ENCODE data around the gene VAMP7. TPM values are rescaled to one million over a fixed set of nuclear protein-coding genes. Genes with fewer than 3 reads are reported as not detected.

Gene VAMP7
- total and polyA plus RNA-seq, 9 of the 15 experiments (the other 6 are each of a cell fraction or from before 2014, with no cell fraction given) = 38.4 to 100 (median 67.7) TPM

DNA sequence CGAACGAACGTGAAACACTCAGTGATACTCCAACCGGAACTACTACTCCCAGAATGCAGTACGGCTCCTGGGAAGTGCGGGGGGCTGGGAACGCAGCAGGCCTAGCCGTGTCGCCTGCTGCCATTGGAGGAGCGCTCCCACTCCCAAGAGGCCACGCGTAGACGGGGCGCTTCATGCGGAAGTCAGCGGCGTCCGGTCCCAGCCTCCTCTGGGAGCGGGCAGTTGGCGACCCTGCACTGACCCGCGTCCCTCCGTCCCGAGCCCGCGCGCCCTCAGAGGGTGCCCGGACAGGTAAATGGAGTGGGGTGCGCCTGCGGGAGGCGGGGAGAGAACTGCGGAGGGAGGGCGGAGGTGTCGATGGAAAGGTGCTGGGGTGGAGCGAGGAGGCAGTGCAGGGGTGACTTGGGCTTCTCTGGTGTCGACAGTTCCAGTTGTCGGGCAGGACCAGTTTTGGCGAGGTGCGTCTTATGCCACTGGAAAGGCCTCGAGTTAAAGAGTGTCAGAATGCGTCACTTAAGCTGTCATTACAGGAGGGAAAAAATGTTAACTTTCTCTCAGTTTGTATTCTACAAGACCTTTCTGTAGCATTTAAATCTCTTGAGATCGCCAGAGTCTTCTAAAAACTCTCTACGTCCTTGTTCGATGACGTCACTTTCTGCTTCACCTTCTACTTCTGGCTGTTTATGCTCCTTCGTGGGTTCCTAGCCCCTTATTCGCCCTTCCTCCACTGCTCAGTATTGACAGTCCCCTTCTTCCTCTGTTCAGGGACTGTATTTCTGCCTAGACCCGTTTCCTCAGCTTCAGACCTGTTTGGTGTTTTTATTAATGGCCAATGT is at the start of gene VAMP7 (continued):
- TF ChIP-seq GABPA (tag; conservative IDR thresholded peaks at IDR 0.05; ENCODE audit: low read depth) (peak; percentile 88), ZNF165 (CRISPR knock-in tag; IDR thresholded peaks at IDR 0.05; ENCODE audit: borderline replicate concordance) (no peak), XRCC5 (IDR thresholded peaks at IDR 0.05; ENCODE audit: low read depth, low read length) (no peak), SMARCC2 (IDR thresholded peaks at IDR 0.05; ENCODE audit: low read depth) (no peak), RHOXF2B (CRISPR knock-in tag; conservative IDR thresholded peaks at IDR 0.05) (no peak), CCNT2 (IDR thresholded peaks at IDR 0.05; ENCODE audit: borderline replicate concordance, extremely low read depth, insufficient read length, low read depth, low read length) (peak; percentile 62), POU5F1 (IDR thresholded peaks at IDR 0.05; ENCODE audit: borderline replicate concordance, low read depth, low read length, partially characterized antibody) (peak; percentile 72), U2AF1 (optimal IDR thresholded peaks at IDR 0.05; ENCODE audit: low read depth, low read length) (no peak), SP1 (CRISPR knock-in tag; IDR thresholded peaks at IDR 0.05) (peak; percentile 70), IRF2 (CRISPR knock-in tag; IDR thresholded peaks at IDR 0.05) (no peak), ELF4 (CRISPR knock-in tag; IDR thresholded peaks at IDR 0.05) (peak; percentile 70), ZNF24 (IDR thresholded peaks at IDR 0.05) (no peak), FOXA3 (CRISPR knock-in tag; conservative IDR thresholded peaks at IDR 0.05 in 1 of 2, IDR thresholded peaks at IDR 0.05 in 1 of 2) (no peak), PHB (CRISPR knock-in tag; IDR thresholded peaks at IDR 0.05) (no peak), KDM5B (IDR thresholded peaks at IDR 0.05; ENCODE audit: insufficient replicate concordance, low read depth, low read length) (peak; percentile 90), MECOM (CRISPR knock-in tag; IDR thresholded peaks at IDR 0.05) (no peak), NCOA1 (IDR thresholded peaks at IDR 0.05; ENCODE audit: low read depth) (0 out of 2 replicates have a peak, but pooled peaks have one; percentile 6), RB1 (IDR thresholded peaks at IDR 0.05; ENCODE audit: low read depth) (peak; percentile 50), TCF7L2 (IDR thresholded peaks at IDR 0.05; ENCODE audit: low read depth, low read length) (no peak)
- TF ChIP-seq, protein P1, sequence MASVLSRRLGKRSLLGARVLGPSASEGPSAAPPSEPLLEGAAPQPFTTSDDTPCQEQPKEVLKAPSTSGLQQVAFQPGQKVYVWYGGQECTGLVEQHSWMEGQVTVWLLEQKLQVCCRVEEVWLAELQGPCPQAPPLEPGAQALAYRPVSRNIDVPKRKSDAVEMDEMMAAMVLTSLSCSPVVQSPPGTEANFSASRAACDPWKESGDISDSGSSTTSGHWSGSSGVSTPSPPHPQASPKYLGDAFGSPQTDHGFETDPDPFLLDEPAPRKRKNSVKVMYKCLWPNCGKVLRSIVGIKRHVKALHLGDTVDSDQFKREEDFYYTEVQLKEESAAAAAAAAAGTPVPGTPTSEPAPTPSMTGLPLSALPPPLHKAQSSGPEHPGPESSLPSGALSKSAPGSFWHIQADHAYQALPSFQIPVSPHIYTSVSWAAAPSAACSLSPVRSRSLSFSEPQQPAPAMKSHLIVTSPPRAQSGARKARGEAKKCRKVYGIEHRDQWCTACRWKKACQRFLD (CRISPR knock-in tag; IDR thresholded peaks at IDR 0.05) = peak; percentile 80
- TF ChIP-seq, protein P2, sequence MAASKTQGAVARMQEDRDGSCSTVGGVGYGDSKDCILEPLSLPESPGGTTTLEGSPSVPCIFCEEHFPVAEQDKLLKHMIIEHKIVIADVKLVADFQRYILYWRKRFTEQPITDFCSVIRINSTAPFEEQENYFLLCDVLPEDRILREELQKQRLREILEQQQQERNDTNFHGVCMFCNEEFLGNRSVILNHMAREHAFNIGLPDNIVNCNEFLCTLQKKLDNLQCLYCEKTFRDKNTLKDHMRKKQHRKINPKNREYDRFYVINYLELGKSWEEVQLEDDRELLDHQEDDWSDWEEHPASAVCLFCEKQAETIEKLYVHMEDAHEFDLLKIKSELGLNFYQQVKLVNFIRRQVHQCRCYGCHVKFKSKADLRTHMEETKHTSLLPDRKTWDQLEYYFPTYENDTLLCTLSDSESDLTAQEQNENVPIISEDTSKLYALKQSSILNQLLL (CRISPR knock-in tag; IDR thresholded peaks at IDR 0.05; ENCODE audit: borderline replicate concordance) = no peak
- TF ChIP-seq, protein P3, sequence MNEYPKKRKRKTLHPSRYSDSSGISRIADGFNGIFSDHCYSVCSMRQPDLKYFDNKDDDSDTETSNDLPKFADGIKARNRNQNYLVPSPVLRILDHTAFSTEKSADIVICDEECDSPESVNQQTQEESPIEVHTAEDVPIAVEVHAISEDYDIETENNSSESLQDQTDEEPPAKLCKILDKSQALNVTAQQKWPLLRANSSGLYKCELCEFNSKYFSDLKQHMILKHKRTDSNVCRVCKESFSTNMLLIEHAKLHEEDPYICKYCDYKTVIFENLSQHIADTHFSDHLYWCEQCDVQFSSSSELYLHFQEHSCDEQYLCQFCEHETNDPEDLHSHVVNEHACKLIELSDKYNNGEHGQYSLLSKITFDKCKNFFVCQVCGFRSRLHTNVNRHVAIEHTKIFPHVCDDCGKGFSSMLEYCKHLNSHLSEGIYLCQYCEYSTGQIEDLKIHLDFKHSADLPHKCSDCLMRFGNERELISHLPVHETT (CRISPR knock-in tag; conservative IDR thresholded peaks at IDR 0.05 in 1 of 2, IDR thresholded peaks at IDR 0.05 in 1 of 2) = no peak
